Measurements from ENCODE around the gene XXYLT1. TPM values are rescaled to one million over a fixed set of nuclear protein-coding genes. Genes with fewer than 3 reads are reported as not detected.

The XXYLT1 gene
- total and polyA plus RNA-seq, 2 of the 8 experiments (the other 6 are each of a cell fraction or from before 2014, with no cell fraction given): 18.9 to 23.8 TPM

- TF ChIP-seq POU5F1 (IDR thresholded peaks at IDR 0.05; ENCODE audit: low read depth, low read length): no peak
- no peak for TF ChIP-seq NANOG (IDR thresholded peaks at IDR 0.05; ENCODE audit: insufficient read depth, low read depth, low read length, poor library complexity, severe bottlenecking)
- no peak for TF ChIP-seq YY1 (IDR thresholded peaks at IDR 0.05; ENCODE audit: low read depth, low read length)
- no peak for TF ChIP-seq CTCF (IDR thresholded peaks at IDR 0.05; ENCODE audit: control extremely low read depth in 1 of 3, insufficient read depth in 1 of 3, low read depth in 1 of 3, low read length in 3 of 3)
- TF ChIP-seq CBX5 (IDR thresholded peaks at IDR 0.05; ENCODE audit: low read depth, low read length): no peak
Measured at GRCh38 chr3:195030791-195031321, 240.1 kb downstream of the XXYLT1 start (continued).
